ENCODE data around the gene CLCN7. TPM values are rescaled to one million over a fixed set of nuclear protein-coding genes. Genes with fewer than 3 reads are reported as not detected.
A peak's percentile ranks its signal among the peaks of the same experiment; 100 is the strongest.

CLCN7 gene
- total and polyA plus RNA-seq, 2 of the 8 experiments (the other 6 are each of a cell fraction or from before 2014, with no cell fraction given) = 38.6 to 81.5 TPM

DNA sequence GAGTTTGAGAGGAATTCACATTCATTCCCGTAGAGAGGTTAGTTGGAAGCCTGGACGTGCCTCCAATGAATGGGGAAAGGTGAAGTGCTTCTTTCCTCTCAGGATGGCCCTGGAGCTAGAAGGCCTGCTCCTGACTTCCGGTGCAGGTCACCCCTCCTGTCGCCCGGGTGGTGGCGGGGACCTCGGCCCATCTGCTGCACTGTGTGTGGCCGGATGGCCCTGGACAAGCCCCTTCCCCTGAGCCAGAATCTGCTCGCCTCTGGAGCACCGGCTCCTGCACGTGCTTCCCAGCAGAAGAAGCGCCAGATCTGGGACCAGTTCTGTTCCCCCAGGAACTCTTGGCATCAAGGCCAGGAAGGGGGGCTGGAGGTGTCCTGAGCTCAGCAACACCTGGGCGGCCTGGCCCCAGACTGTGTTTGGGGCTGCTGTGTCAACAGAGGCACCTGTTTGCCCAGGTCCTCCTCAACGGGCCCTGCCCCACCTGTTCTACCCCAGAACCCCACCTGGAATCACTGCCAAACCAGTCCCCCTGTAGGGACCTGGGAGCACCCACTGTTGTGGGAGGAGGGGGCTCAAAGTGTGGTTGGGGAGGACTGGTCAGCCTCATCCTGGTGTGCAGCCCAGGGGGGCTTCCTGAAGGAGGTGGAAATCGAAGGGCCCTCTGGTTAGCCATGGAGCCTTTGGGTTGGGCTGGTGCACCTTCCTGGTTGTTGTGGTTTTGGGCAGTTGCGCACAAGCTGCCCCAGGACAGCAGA is 49.0 kb downstream of the CLCN7 start:
- H3K27ac ChIP-seq (ENCODE audit: low read depth, low read length) = no peak overlapping the region
- no peak overlapping the region for H2BK120ac ChIP-seq (replicated peaks; ENCODE audit: low read depth, low read length)
- H3K4ac ChIP-seq (replicated peaks; ENCODE audit: insufficient read length, low read depth, low read length) = no peak overlapping the region
- no peaks in the 10 kb centered on the region for H3K79me2 ChIP-seq (ENCODE audit: control insufficient read depth in 1 of 2, insufficient read depth in 2 of 2, low read length in 2 of 2)
- no peak overlapping the region for H4K91ac ChIP-seq (replicated peaks; ENCODE audit: insufficient read length, low read length)
- H3K23me2 ChIP-seq (ENCODE audit: low read depth, low read length) = peaks cover 3% of the 10 kb centered on the region; the same call in 1 of the 2 replicates
- no peak overlapping the region for H3K18ac ChIP-seq (ENCODE audit: extremely low read depth, low read length)
- no peak overlapping the region for H3K56ac ChIP-seq (replicated peaks; ENCODE audit: insufficient read length, low read depth, low read length)
- CTCF ChIA-PET (ENCODE audit: partially characterized antibody) = interaction anchor here (0.7 to 3.9 kb wide), 9 partner anchors 9 to 80 kb away, joined by 3 to 30 read pairs (median 4); partner anchors contain the start of gene CCDC154
- H3K14ac ChIP-seq (ENCODE audit: insufficient read length) = no peak overlapping the region
- H2AK5ac ChIP-seq (ENCODE audit: low read depth, low read length) = no peak overlapping the region
- H4K5ac ChIP-seq (ENCODE audit: insufficient read length, low read depth, low read length) = no peak overlapping the region
- no peak overlapping the region for H3K4me2 ChIP-seq (ENCODE audit: insufficient read depth in 1 of 2, low read depth in 2 of 2, low read length in 2 of 2)
- H3K4me3 ChIP-seq (ENCODE audit: extremely low read depth in 1 of 4, insufficient read depth in 2 of 4, low read depth in 3 of 4, low read length in 4 of 4) = no peak overlapping the region
- no peaks in the 10 kb centered on the region for H3K9me3 ChIP-seq (ENCODE audit: insufficient read depth in 2 of 2, low read depth in 1 of 2, low read length in 1 of 2)
- peak overlapping the region; percentile 14; the same call in 1 of the 2 replicates for H2BK12ac ChIP-seq (ENCODE audit: low read depth, low read length)
- 89% methylated on average over 16 of the region's 16 CpGs; no CpG with 5 or more reads in 1 of the 2 experiments for WGBS, 2 experiments (ENCODE audit: extremely low coverage in 1 of 2, insufficient coverage in 1 of 2, insufficient read length in 1 of 2, insufficient replicate concordance in 2 of 2, low coverage in 1 of 2, low lambda C conversion rate in 2 of 2, missing lambda C conversion rate in 1 of 2)
- H3K9ac ChIP-seq (replicated peaks in 1 of 4; ENCODE audit: extremely low read depth in 1 of 4, low read depth in 3 of 4, low read length in 3 of 4) = no peak overlapping the region
- H4K20me1 ChIP-seq (replicated peaks in 1 of 2; ENCODE audit: control insufficient read depth in 1 of 2, insufficient read depth in 2 of 2, low read length in 2 of 2) = no peaks in the 10 kb centered on the region
- H3K27me3 ChIP-seq (replicated peaks in 1 of 4; ENCODE audit: control insufficient read depth in 3 of 4, extremely low read depth in 1 of 4, insufficient read depth in 3 of 4, low read length in 3 of 4) = no peaks in the 10 kb centered on the region
- no peak overlapping the region for H3K23ac ChIP-seq (ENCODE audit: insufficient read length)
- no peak overlapping the region for H2BK5ac ChIP-seq (ENCODE audit: low read depth, low read length)
- no peaks in the 10 kb centered on the region for H3K79me1 ChIP-seq (ENCODE audit: low read depth, low read length)
- H2BK20ac ChIP-seq (ENCODE audit: low read length) = no peak overlapping the region
- H2BK15ac ChIP-seq (ENCODE audit: low read length) = no peak overlapping the region
- no peaks in the 10 kb centered on the region for H3K36me3 ChIP-seq (ENCODE audit: control insufficient read depth in 2 of 4, insufficient read depth in 4 of 4, low read length in 3 of 4)
- POLR2A ChIA-PET (ENCODE audit: partially characterized antibody) = interaction anchor here (1.0 kb wide), 1 partner anchor 11 kb away, joined by 4 read pairs; the partner anchor contains the start of gene UNKL
- FAIRE-seq (no peak), DNase-seq (ENCODE audit: low read depth in 1 of 2, low spot score in 2 of 2) (no peak)
- H2AFZ ChIP-seq (ENCODE audit: low read length) = no peak overlapping the region
- no peaks in the 10 kb centered on the region; a peak in 2 of 7 replicates for H3K4me1 ChIP-seq (replicated peaks in 1 of 4; ENCODE audit: control insufficient read depth in 3 of 4, insufficient read depth in 4 of 4, low read length in 3 of 4)
- no peak overlapping the region for H4K8ac ChIP-seq (ENCODE audit: extremely low read depth, insufficient read depth, low read length)
- TF ChIP-seq SIX5 (IDR thresholded peaks at IDR 0.05; ENCODE audit: low read depth, low read length) (no peak), GTF2F1 (IDR thresholded peaks at IDR 0.05; ENCODE audit: borderline replicate concordance, low read depth, low read length) (no peak), TCF12 (IDR thresholded peaks at IDR 0.05; ENCODE audit: low read depth, low read length) (no peak), CHD2 (IDR thresholded peaks at IDR 0.05; ENCODE audit: low read length) (no peak), SIRT6 (IDR thresholded peaks at IDR 0.05; ENCODE audit: low read length) (no peak), PHF8 (conservative IDR thresholded peaks at IDR 0.05; ENCODE audit: low read depth, low read length) (no peak), RBBP5 (IDR thresholded peaks at IDR 0.05; ENCODE audit: borderline replicate concordance, low read depth, low read length) (no peak), EP300 (IDR thresholded peaks at IDR 0.05; ENCODE audit: borderline replicate concordance in 1 of 2, low read depth in 2 of 2, low read length in 2 of 2) (no peak)
- TF ChIP-seq, protein P1, sequence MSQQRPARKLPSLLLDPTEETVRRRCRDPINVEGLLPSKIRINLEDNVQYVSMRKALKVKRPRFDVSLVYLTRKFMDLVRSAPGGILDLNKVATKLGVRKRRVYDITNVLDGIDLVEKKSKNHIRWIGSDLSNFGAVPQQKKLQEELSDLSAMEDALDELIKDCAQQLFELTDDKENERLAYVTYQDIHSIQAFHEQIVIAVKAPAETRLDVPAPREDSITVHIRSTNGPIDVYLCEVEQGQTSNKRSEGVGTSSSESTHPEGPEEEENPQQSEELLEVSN (IDR thresholded peaks at IDR 0.05) = no peak
